ENCODE results near the gene SYT14.

Gene SYT14

GRCh38 chr1:210057593-210057992 is 119.6 kb downstream of the SYT14 start:
- TF ChIP-seq GLIS3 (CRISPR knock-in tag; IDR thresholded peaks at IDR 0.05) (no peak), ZNF70 (CRISPR knock-in tag; IDR thresholded peaks at IDR 0.05) (no peak), ISL1 (CRISPR knock-in tag; IDR thresholded peaks at IDR 0.05) (no peak), CREB5 (CRISPR knock-in tag; IDR thresholded peaks at IDR 0.05; ENCODE audit: low read depth) (no peak), ZC3H10 (CRISPR knock-in tag; IDR thresholded peaks at IDR 0.05) (no peak), RARB (CRISPR knock-in tag; IDR thresholded peaks at IDR 0.05) (no peak), CSDC2 (CRISPR knock-in tag; IDR thresholded peaks at IDR 0.05) (no peak), ZFP3 (CRISPR knock-in tag; IDR thresholded peaks at IDR 0.05) (no peak), PPARA (CRISPR knock-in tag; IDR thresholded peaks at IDR 0.05; ENCODE audit: borderline replicate concordance) (no peak), SNAI2 (CRISPR knock-in tag; IDR thresholded peaks at IDR 0.05) (no peak), CSRNP3 (CRISPR knock-in tag; IDR thresholded peaks at IDR 0.05) (no peak), ZNF565 (CRISPR knock-in tag; conservative IDR thresholded peaks at IDR 0.05; ENCODE audit: low read depth) (no peak)
- ATAC-seq, result no peak

GRCh38 chr1:210061992-210062391 is 124.0 kb downstream of the SYT14 start:
- peak; percentile 69 for ATAC-seq
- TF ChIP-seq ZNF70 (CRISPR knock-in tag; IDR thresholded peaks at IDR 0.05) (no peak), ARNTL (CRISPR knock-in tag; IDR thresholded peaks at IDR 0.05; ENCODE audit: borderline replicate concordance, low read depth) (no peak), ISL1 (CRISPR knock-in tag; IDR thresholded peaks at IDR 0.05) (no peak), SNAI2 (CRISPR knock-in tag; IDR thresholded peaks at IDR 0.05) (no peak), ZC3H10 (CRISPR knock-in tag; IDR thresholded peaks at IDR 0.05) (no peak), TOX (CRISPR knock-in tag; IDR thresholded peaks at IDR 0.05; ENCODE audit: borderline replicate concordance) (no peak), ZFP3 (CRISPR knock-in tag; IDR thresholded peaks at IDR 0.05) (no peak), PPARA (CRISPR knock-in tag; IDR thresholded peaks at IDR 0.05; ENCODE audit: borderline replicate concordance) (no peak), ZNF565 (CRISPR knock-in tag; conservative IDR thresholded peaks at IDR 0.05; ENCODE audit: low read depth) (no peak), CSDC2 (CRISPR knock-in tag; IDR thresholded peaks at IDR 0.05) (no peak), OSR1 (CRISPR knock-in tag; IDR thresholded peaks at IDR 0.05) (no peak), TCF4 (CRISPR knock-in tag; IDR thresholded peaks at IDR 0.05; ENCODE audit: borderline replicate concordance) (no peak), CSRNP3 (CRISPR knock-in tag; IDR thresholded peaks at IDR 0.05) (no peak)
- TF ChIP-seq, protein P1, sequence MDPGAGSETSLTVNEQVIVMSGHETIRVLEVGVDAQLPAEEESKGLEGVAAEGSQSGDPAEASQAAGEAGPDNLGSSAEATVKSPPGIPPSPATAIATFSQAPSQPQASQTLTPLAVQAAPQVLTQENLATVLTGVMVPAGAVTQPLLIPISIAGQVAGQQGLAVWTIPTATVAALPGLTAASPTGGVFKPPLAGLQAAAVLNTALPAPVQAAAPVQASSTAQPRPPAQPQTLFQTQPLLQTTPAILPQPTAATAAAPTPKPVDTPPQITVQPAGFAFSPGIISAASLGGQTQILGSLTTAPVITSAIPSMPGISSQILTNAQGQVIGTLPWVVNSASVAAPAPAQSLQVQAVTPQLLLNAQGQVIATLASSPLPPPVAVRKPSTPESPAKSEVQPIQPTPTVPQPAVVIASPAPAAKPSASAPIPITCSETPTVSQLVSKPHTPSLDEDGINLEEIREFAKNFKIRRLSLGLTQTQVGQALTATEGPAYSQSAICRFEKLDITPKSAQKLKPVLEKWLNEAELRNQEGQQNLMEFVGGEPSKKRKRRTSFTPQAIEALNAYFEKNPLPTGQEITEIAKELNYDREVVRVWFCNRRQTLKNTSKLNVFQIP (CRISPR knock-in tag; IDR thresholded peaks at IDR 0.05; ENCODE audit: borderline replicate concordance, low read depth), result no peak

DNA sequence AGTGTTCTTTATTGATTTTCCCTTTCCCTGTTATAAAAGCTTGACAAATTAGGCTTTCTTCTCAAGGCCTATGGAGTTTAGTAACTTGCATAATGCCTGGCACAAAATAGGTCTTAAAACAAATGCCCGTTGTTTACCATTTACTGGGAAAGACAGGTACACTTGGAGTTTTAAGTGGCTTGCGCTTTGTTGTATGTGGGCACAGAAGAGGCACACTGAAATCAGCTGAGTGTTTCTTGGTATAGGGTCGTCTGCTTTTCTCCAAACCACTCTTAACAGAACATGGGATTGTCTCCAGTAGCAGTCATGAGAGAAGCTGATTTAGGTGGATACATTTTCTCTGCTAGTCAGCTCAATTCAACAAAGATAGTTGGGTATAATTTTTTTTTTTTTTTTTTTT is 132.5 kb downstream of the SYT14 start:
- ATAC-seq, result no peak
- no peak for TF ChIP-seq PATZ1 (CRISPR knock-in tag; IDR thresholded peaks at IDR 0.05; ENCODE audit: borderline replicate concordance)
- TF ChIP-seq, protein P1 (CRISPR knock-in tag; IDR thresholded peaks at IDR 0.05; ENCODE audit: borderline replicate concordance, low read depth), result no peak

DNA sequence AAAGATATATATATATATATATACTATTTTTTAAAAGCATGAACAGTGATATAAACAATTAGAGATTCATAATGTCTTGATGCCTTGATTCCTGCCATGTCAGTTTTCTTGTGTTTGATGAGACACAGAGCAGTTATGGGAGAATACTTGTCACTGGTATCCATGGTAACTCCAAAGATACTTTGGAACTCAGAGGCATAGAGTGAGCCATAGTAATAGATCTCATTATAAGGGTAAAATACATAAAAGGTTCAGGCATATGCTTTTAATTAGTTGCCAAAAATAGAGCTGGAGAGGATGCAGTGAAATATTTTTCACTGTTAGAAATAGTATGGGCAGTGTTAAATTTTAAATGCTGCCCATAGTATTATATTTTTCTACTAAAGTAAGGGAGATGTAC is 134.1 kb downstream of the SYT14 start:
- TF ChIP-seq ZC3H10 (CRISPR knock-in tag; IDR thresholded peaks at IDR 0.05), result peak; percentile 74; the same call in 1 of the 2 replicates
- no peak for TF ChIP-seq ZNF565 (CRISPR knock-in tag; conservative IDR thresholded peaks at IDR 0.05; ENCODE audit: low read depth)
- TF ChIP-seq, protein P1 (CRISPR knock-in tag; IDR thresholded peaks at IDR 0.05; ENCODE audit: borderline replicate concordance, low read depth), result no peak
- no peak for TF ChIP-seq TCF4 (CRISPR knock-in tag; IDR thresholded peaks at IDR 0.05; ENCODE audit: borderline replicate concordance)
- no peak for TF ChIP-seq ZFP3 (CRISPR knock-in tag; IDR thresholded peaks at IDR 0.05)
- peak; percentile 99 for ATAC-seq

Measured in SK-N-SH treated with all-trans-retinoic acid at 6 μM for 48 hours (cell line).